ENCODE results near the gene MAPKAPK2.

Gene MAPKAPK2

DNA sequence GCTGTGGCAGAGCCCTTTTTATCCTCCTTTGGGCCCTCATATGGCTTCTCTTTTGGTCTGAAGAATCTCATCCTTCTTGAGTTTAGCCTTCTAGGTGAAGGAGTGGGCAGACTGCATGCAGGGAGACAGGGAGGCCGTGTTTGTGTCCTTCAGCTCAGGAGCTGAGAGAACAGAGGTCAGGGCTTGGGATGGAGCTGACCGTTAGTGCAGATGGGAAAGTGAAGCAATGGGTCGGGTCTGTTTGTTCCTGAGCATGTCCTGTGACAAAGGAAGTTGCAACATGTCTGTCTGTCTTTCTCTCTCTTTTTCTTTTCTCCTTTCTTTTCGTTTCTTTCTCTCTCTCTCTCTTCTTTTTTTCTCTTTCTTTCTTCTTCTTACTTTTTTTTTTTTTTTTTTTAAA, 14.9 kb downstream of the MAPKAPK2 start:
- Histone ChIP-seq H3K36me3 (ENCODE audit: control insufficient read depth in 1 of 2, insufficient read depth in 2 of 2, low read length in 2 of 2) (peaks cover 8 to 17% of the 10 kb centered on the region in 2 donors), H3K27ac (ENCODE audit: low read depth, low read length) (no peak overlapping the region), H3K4me1 (ENCODE audit: control insufficient read depth in 1 of 2, insufficient read depth in 2 of 2, low read length in 2 of 2) (peaks cover 52% of the 10 kb centered on the region in 2 donors), H3K9me3 (ENCODE audit: control insufficient read depth in 1 of 2, low read length in 2 of 2) (no peaks in the 10 kb centered on the region), H3K27me3 (ENCODE audit: control insufficient read depth in 1 of 2, insufficient read depth in 2 of 2, low read length in 2 of 2) (no peaks in the 10 kb centered on the region), H3K4me3 (ENCODE audit: low read depth in 1 of 2, low read length in 2 of 2) (no peak overlapping the region), H3K9ac (ENCODE audit: low read depth in 1 of 2, low read length in 2 of 2) (no peak overlapping the region)

DNA sequence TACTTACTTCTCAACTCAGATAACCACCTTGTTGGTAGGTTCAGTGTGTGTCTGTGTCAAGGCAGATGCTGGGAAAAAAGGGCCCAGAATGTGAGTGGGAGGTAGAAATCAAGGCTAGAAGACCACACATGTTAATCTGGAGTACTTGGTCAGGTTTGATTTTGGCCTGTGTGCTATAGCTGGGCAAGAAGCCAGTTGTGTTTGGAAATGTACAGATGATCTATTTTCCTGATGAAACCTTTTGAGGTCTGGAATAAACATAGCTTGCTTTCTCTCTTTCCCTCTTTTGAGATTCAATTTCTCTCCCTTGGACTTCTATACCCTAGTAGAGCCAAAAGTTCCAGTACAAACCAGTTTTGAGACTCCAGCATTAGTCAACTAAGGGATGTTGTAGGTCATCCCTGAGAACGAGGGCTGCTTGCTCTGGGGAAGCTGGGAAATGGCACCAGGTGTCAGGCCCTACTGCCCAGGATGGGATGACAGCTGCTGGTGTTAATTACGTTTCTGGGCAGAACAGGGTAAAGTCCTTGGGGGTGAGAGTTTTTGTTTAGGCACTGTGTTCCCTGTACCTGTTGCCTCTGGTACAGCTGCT, 15.8 kb downstream of the MAPKAPK2 start:
- no peaks in the 10 kb centered on the region for H3K9me3 ChIP-seq (ENCODE audit: control insufficient read depth in 1 of 2, low read length in 2 of 2)
- no peak overlapping the region for H3K9ac ChIP-seq (ENCODE audit: low read depth in 1 of 2, low read length in 2 of 2)
- H3K27me3 ChIP-seq (ENCODE audit: control insufficient read depth in 1 of 2, insufficient read depth in 2 of 2, low read length in 2 of 2) = no peaks in the 10 kb centered on the region
- H3K27ac ChIP-seq (ENCODE audit: low read depth, low read length) = no peak overlapping the region
- H3K4me3 ChIP-seq (ENCODE audit: low read depth in 1 of 2, low read length in 2 of 2) = no peak overlapping the region
- peaks cover 8 to 15% of the 10 kb centered on the region in 2 donors for H3K36me3 ChIP-seq (ENCODE audit: control insufficient read depth in 1 of 2, insufficient read depth in 2 of 2, low read length in 2 of 2)
- peaks cover 54 to 59% of the 10 kb centered on the region in 2 donors for H3K4me1 ChIP-seq (ENCODE audit: control insufficient read depth in 1 of 2, insufficient read depth in 2 of 2, low read length in 2 of 2)

- Histone ChIP-seq H3K4me1 (ENCODE audit: control insufficient read depth in 1 of 2, insufficient read depth in 2 of 2, low read length in 2 of 2) (peaks cover 63 to 66% of the 10 kb centered on the region in 2 donors), H3K27me3 (ENCODE audit: control insufficient read depth in 1 of 2, insufficient read depth in 2 of 2, low read length in 2 of 2) (no peaks in the 10 kb centered on the region), H3K36me3 (ENCODE audit: control insufficient read depth in 1 of 2, insufficient read depth in 2 of 2, low read length in 2 of 2) (peaks cover 5 to 8% of the 10 kb centered on the region in 2 donors), H3K27ac (ENCODE audit: low read depth, low read length) (no peak overlapping the region), H3K4me3 (ENCODE audit: low read depth in 1 of 2, low read length in 2 of 2) (no peak overlapping the region), H3K9ac (ENCODE audit: low read depth in 1 of 2, low read length in 2 of 2) (no peak overlapping the region), H3K9me3 (ENCODE audit: control insufficient read depth in 1 of 2, low read length in 2 of 2) (no peaks in the 10 kb centered on the region)
Measured at GRCh38 chr1:206702260-206702659, 17.6 kb downstream of the MAPKAPK2 start.

GRCh38 chr1:206702803-206703202, 18.1 kb downstream of the MAPKAPK2 start:
- Histone ChIP-seq H3K4me1 (ENCODE audit: control insufficient read depth in 1 of 2, insufficient read depth in 2 of 2, low read length in 2 of 2) (peaks cover 63 to 70% of the 10 kb centered on the region in 2 donors), H3K27me3 (ENCODE audit: control insufficient read depth in 1 of 2, insufficient read depth in 2 of 2, low read length in 2 of 2) (no peaks in the 10 kb centered on the region), H3K36me3 (ENCODE audit: control insufficient read depth in 1 of 2, insufficient read depth in 2 of 2, low read length in 2 of 2) (peaks cover 3 to 4% of the 10 kb centered on the region in 2 donors), H3K9ac (ENCODE audit: low read depth in 1 of 2, low read length in 2 of 2) (no peak overlapping the region), H3K4me3 (ENCODE audit: low read depth in 1 of 2, low read length in 2 of 2) (no peak overlapping the region), H3K27ac (ENCODE audit: low read depth, low read length) (no peak overlapping the region), H3K9me3 (ENCODE audit: control insufficient read depth in 1 of 2, low read length in 2 of 2) (no peaks in the 10 kb centered on the region)

- Histone ChIP-seq H3K4me1 (ENCODE audit: control insufficient read depth in 1 of 2, insufficient read depth in 2 of 2, low read length in 2 of 2) (peaks cover 69 to 79% of the 10 kb centered on the region in 2 donors), H3K9ac (ENCODE audit: low read depth in 1 of 2, low read length in 2 of 2) (no peak overlapping the region), H3K27me3 (ENCODE audit: control insufficient read depth in 1 of 2, insufficient read depth in 2 of 2, low read length in 2 of 2) (no peaks in the 10 kb centered on the region), H3K4me3 (ENCODE audit: low read depth in 1 of 2, low read length in 2 of 2) (no peak overlapping the region), H3K36me3 (ENCODE audit: control insufficient read depth in 1 of 2, insufficient read depth in 2 of 2, low read length in 2 of 2) (no peaks in the 10 kb centered on the region), H3K9me3 (ENCODE audit: control insufficient read depth in 1 of 2, low read length in 2 of 2) (no peaks in the 10 kb centered on the region), H3K27ac (ENCODE audit: low read depth, low read length) (no peak overlapping the region)
Measured at GRCh38 chr1:206703661-206704060, 19.0 kb downstream of the MAPKAPK2 start.

GRCh38 chr1:206704226-206704625, 19.5 kb downstream of the MAPKAPK2 start:
- peak overlapping the region in 1 of 2 donors; percentile 0 for H3K9ac ChIP-seq (ENCODE audit: low read depth in 1 of 2, low read length in 2 of 2)
- no peak overlapping the region for H3K4me3 ChIP-seq (ENCODE audit: low read depth in 1 of 2, low read length in 2 of 2)
- H3K27ac ChIP-seq (ENCODE audit: low read depth, low read length) = no peak overlapping the region
- no peaks in the 10 kb centered on the region for H3K36me3 ChIP-seq (ENCODE audit: control insufficient read depth in 1 of 2, insufficient read depth in 2 of 2, low read length in 2 of 2)
- peaks cover 74 to 79% of the 10 kb centered on the region in 2 donors for H3K4me1 ChIP-seq (ENCODE audit: control insufficient read depth in 1 of 2, insufficient read depth in 2 of 2, low read length in 2 of 2)
- no peaks in the 10 kb centered on the region for H3K9me3 ChIP-seq (ENCODE audit: control insufficient read depth in 1 of 2, low read length in 2 of 2)
- H3K27me3 ChIP-seq (ENCODE audit: control insufficient read depth in 1 of 2, insufficient read depth in 2 of 2, low read length in 2 of 2) = no peaks in the 10 kb centered on the region

DNA sequence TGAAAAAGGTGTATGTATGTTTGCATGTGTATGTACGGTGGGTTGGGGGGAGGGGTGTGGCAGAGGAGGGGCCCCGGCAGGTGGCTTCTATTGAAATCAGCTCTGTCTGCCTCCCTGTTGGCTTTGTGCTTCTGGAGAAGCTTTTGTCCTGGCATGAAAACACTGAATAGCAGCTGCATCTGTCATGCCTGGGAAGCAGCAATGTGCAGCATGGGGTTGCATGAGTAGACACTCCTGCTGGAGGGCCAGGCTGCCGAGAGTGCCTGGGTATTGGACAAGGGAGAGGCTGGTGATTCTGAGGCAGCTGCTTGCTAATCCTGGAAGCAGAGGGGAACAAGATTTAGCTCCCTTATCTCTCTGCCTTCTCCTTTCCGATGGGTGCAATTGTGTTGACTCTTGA, 20.5 kb downstream of the MAPKAPK2 start:
- H3K36me3 ChIP-seq (ENCODE audit: control insufficient read depth in 1 of 2, insufficient read depth in 2 of 2, low read length in 2 of 2) = no peaks in the 10 kb centered on the region
- no peaks in the 10 kb centered on the region for H3K27me3 ChIP-seq (ENCODE audit: control insufficient read depth in 1 of 2, insufficient read depth in 2 of 2, low read length in 2 of 2)
- no peak overlapping the region for H3K4me3 ChIP-seq (ENCODE audit: low read depth in 1 of 2, low read length in 2 of 2)
- no peaks in the 10 kb centered on the region for H3K9me3 ChIP-seq (ENCODE audit: control insufficient read depth in 1 of 2, low read length in 2 of 2)
- H3K4me1 ChIP-seq (ENCODE audit: control insufficient read depth in 1 of 2, insufficient read depth in 2 of 2, low read length in 2 of 2) = peaks cover 76 to 83% of the 10 kb centered on the region in 2 donors
- H3K9ac ChIP-seq (ENCODE audit: low read depth in 1 of 2, low read length in 2 of 2) = no peak overlapping the region
- H3K27ac ChIP-seq (ENCODE audit: low read depth, low read length) = no peak overlapping the region

DNA sequence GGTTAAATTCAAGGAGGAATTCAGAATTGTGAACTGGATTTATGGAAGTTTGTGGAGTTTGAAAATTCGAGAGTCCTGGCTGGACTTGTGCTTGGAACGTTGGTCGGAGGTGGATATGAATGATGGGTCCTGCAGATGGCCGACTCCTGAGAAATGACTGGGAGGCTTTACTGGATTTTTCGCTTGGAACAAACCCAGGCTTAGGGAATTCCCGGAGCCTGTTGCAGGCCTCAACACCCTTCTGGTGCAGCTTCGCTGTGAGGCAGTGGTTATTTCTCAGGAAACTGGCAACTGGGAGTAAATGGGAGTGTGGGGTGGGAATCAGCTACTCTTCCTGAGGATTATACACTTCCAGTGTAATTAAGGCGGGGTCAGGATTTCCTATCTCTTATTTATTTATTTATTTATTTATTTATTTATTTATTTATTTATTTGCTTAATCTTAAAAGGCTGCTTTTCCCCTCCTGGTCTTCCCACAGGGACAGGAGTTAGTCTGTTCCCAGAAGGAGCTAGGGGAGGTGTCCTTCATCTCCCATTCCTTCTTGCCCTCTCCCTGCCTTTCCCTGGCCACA, 21.1 kb downstream of the MAPKAPK2 start:
- peaks cover 76% of the 10 kb centered on the region in 2 donors for H3K4me1 ChIP-seq (ENCODE audit: control insufficient read depth in 1 of 2, insufficient read depth in 2 of 2, low read length in 2 of 2)

GRCh38 chr1:206706298-206706791, 21.6 kb downstream of the MAPKAPK2 start:
- Histone ChIP-seq H3K4me3 (ENCODE audit: low read depth in 1 of 2, low read length in 2 of 2) (no peak overlapping the region), H3K9ac (ENCODE audit: low read depth in 1 of 2, low read length in 2 of 2) (no peak overlapping the region), H3K4me1 (ENCODE audit: control insufficient read depth in 1 of 2, insufficient read depth in 2 of 2, low read length in 2 of 2) (peaks cover 72 to 74% of the 10 kb centered on the region in 2 donors), H3K27ac (ENCODE audit: low read depth, low read length) (no peak overlapping the region), H3K9me3 (ENCODE audit: control insufficient read depth in 1 of 2, low read length in 2 of 2) (no peaks in the 10 kb centered on the region), H3K27me3 (ENCODE audit: control insufficient read depth in 1 of 2, insufficient read depth in 2 of 2, low read length in 2 of 2) (no peaks in the 10 kb centered on the region), H3K36me3 (ENCODE audit: control insufficient read depth in 1 of 2, insufficient read depth in 2 of 2, low read length in 2 of 2) (no peaks in the 10 kb centered on the region)

More for the DNA sequence above, 21.1 kb downstream of the MAPKAPK2 start:
- H3K27ac ChIP-seq (ENCODE audit: low read depth, low read length) = no peak overlapping the region
- H3K36me3 ChIP-seq (ENCODE audit: control insufficient read depth in 1 of 2, insufficient read depth in 2 of 2, low read length in 2 of 2) = no peaks in the 10 kb centered on the region
- no peak overlapping the region for H3K9ac ChIP-seq (ENCODE audit: low read depth in 1 of 2, low read length in 2 of 2)
- no peaks in the 10 kb centered on the region for H3K27me3 ChIP-seq (ENCODE audit: control insufficient read depth in 1 of 2, insufficient read depth in 2 of 2, low read length in 2 of 2)
- H3K4me3 ChIP-seq (ENCODE audit: low read depth in 1 of 2, low read length in 2 of 2) = no peak overlapping the region
- H3K9me3 ChIP-seq (ENCODE audit: control insufficient read depth in 1 of 2, low read length in 2 of 2) = no peaks in the 10 kb centered on the region

GRCh38 chr1:206706806-206707366, 22.2 kb downstream of the MAPKAPK2 start:
- H3K4me1 ChIP-seq (ENCODE audit: control insufficient read depth in 1 of 2, insufficient read depth in 2 of 2, low read length in 2 of 2) = peaks cover 72 to 77% of the 10 kb centered on the region in 2 donors
- H3K4me3 ChIP-seq (ENCODE audit: low read depth in 1 of 2, low read length in 2 of 2) = no peak overlapping the region
- H3K27me3 ChIP-seq (ENCODE audit: control insufficient read depth in 1 of 2, insufficient read depth in 2 of 2, low read length in 2 of 2) = no peaks in the 10 kb centered on the region
- H3K9me3 ChIP-seq (ENCODE audit: control insufficient read depth in 1 of 2, low read length in 2 of 2) = no peaks in the 10 kb centered on the region
- H3K9ac ChIP-seq (ENCODE audit: low read depth in 1 of 2, low read length in 2 of 2) = no peak overlapping the region
- H3K36me3 ChIP-seq (ENCODE audit: control insufficient read depth in 1 of 2, insufficient read depth in 2 of 2, low read length in 2 of 2) = no peaks in the 10 kb centered on the region
- no peak overlapping the region for H3K27ac ChIP-seq (ENCODE audit: low read depth, low read length)
